ENCODE results near the gene CCBE1. TPM values are rescaled to one million over a fixed set of nuclear protein-coding genes. Genes with fewer than 3 reads are reported as not detected.

CCBE1 gene
- total and polyA plus RNA-seq, 7 donors: 0.01 to 0.77 (median 0.14) TPM; not detected in 1

DNA sequence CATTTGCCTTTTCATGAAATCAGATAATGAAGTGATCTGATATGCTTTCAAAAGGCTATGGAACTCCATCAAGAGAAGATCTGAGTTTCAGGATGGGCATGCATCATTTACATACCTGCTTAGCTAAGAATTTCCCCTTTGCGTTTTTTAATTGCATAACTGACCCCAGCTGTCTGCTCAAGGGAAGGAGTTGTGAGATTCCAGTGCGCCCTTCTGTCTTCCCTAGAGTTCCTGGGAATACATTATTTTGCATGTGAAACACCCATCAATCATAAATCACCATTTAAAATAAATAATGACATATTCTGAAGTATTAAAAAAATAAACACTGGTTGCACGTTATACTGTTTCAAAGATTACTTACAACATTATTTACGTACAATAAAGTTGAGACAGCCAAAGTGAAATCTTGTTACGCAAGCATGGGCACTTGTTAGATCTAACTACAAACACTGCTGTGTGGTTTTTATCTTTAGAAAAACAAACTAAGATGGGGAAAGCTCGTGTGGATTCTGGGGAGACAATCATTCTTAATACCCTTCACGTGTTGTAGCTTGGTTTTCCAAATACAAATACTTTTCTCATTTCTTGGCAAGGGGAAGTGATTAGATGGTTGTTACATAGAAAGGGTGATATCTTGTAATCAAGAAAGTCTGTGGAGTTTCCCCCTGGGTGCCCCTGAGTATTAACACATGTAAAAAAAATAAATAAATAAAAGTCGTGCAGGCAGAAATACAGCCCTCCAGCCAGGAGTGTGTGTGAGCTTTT is 212.5 kb downstream of the CCBE1 start:
- WGBS, 3 donors: 37 to 43% (median 39%) methylated on average over 8 of the region's 8 CpGs
- TF ChIP-seq, protein P1, sequence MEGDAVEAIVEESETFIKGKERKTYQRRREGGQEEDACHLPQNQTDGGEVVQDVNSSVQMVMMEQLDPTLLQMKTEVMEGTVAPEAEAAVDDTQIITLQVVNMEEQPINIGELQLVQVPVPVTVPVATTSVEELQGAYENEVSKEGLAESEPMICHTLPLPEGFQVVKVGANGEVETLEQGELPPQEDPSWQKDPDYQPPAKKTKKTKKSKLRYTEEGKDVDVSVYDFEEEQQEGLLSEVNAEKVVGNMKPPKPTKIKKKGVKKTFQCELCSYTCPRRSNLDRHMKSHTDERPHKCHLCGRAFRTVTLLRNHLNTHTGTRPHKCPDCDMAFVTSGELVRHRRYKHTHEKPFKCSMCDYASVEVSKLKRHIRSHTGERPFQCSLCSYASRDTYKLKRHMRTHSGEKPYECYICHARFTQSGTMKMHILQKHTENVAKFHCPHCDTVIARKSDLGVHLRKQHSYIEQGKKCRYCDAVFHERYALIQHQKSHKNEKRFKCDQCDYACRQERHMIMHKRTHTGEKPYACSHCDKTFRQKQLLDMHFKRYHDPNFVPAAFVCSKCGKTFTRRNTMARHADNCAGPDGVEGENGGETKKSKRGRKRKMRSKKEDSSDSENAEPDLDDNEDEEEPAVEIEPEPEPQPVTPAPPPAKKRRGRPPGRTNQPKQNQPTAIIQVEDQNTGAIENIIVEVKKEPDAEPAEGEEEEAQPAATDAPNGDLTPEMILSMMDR (IDR thresholded peaks at IDR 0.05): no peak
- DNase-seq (no peak), ATAC-seq (no peak)
- no peaks in the 10 kb centered on the region for H3K9me3 ChIP-seq
- no peaks in the 10 kb centered on the region for H3K27me3 ChIP-seq (ENCODE audit: insufficient read depth in 3 of 3, low read length in 2 of 3)
- no peaks in the 10 kb centered on the region for H3K36me3 ChIP-seq (ENCODE audit: insufficient read depth in 1 of 2, low read depth in 1 of 2)
- intact Hi-C loops (cut with DNase I): no loop called here
- H3K27ac ChIP-seq: no peak overlapping the region
- H3K4me3 ChIP-seq: no peak overlapping the region
- no peaks in the 10 kb centered on the region for H3K4me1 ChIP-seq

DNA sequence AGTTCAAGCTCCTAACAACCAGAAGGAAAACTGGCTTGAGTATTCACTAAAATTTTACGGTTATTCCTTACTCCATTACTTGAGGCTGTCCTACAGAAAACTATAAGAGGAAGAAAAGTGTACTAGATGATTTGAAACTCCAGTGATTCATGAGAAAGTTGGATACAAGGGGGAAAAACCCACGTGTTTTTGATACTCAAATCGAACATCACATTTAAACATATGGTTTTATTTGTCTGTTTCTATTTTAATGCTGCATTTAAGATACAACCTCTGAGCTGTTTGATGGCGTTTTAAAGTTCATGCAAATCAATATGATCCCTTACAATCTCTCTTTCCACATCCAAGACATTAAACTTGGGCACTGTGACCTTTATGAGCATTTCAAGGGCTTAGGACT is 213.1 kb downstream of the CCBE1 start:
- Histone ChIP-seq H3K27ac (no peak overlapping the region), H3K4me1 (no peaks in the 10 kb centered on the region), H3K9me3 (no peaks in the 10 kb centered on the region), H3K36me3 (ENCODE audit: insufficient read depth in 1 of 2, low read depth in 1 of 2) (no peaks in the 10 kb centered on the region), H3K27me3 (ENCODE audit: insufficient read depth in 3 of 3, low read length in 2 of 3) (no peaks in the 10 kb centered on the region), H3K4me3 (no peak overlapping the region)
- 27 to 49% (median 33%) methylated on average over 4 of the region's 4 CpGs for WGBS, 3 donors
- ATAC-seq (no peak), DNase-seq (no peak)
- intact Hi-C loops (cut with DNase I): no loop called here
- TF ChIP-seq, protein P1 (IDR thresholded peaks at IDR 0.05): no peak

DNA sequence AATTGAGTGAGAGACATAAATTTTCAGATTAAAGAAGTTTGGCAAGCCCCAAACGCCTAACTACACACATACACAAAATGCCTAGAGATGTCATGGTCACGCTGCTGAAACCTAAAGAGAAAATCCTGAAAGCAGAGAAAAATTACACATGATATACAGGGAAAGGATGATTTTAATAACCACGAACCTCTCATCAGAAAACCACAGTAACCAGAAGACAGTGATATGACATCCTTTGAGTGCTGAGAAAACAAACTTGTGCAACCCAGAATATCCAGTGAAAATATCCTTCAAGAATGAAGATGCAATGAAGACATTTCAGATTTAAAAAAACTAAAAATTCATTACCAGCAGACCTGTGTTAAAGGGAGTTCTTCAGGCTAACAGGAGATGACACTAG is 215.8 kb downstream of the CCBE1 start:
- ATAC-seq (no peak), DNase-seq (no peak)
- no peaks in the 10 kb centered on the region for H3K4me1 ChIP-seq
- H3K9me3 ChIP-seq: no peaks in the 10 kb centered on the region
- TF ChIP-seq, protein P1 (IDR thresholded peaks at IDR 0.05): no peak
- intact Hi-C loops (cut with DNase I): no loop called here
- no peak overlapping the region for H3K27ac ChIP-seq
- H3K4me3 ChIP-seq: no peak overlapping the region
- no peaks in the 10 kb centered on the region for H3K36me3 ChIP-seq (ENCODE audit: insufficient read depth in 1 of 2, low read depth in 1 of 2)
- WGBS, 3 donors: 53 to 60% (median 58%) methylated on average over 3 of the region's 3 CpGs
- H3K27me3 ChIP-seq (ENCODE audit: insufficient read depth in 3 of 3, low read length in 2 of 3): no peaks in the 10 kb centered on the region

DNA sequence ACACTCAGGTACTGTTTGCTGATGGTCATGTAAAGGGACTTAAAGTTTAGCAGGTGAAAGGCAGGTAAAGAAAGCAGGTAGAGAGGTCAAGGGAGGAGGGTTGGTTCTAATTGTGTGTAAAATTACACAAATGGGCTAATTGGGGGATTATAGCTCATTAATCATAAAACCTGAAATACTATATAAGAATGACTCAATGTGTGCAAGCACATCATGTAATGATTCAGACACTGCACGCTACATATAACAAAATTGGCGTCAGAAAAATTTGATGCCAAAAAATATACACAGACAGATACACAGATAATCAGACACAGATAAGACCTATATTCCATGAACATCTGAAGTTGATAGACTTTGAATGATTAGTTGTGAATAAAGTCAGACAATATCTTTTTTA is 217.4 kb downstream of the CCBE1 start:
- no peak for ATAC-seq
- intact Hi-C loops (cut with DNase I): no loop called here
- no peaks in the 10 kb centered on the region for H3K27me3 ChIP-seq (ENCODE audit: insufficient read depth in 3 of 3, low read length in 2 of 3)

More for the DNA sequence above, 217.4 kb downstream of the CCBE1 start:
- Histone ChIP-seq H3K27ac (no peak overlapping the region), H3K4me3 (no peak overlapping the region), H3K4me1 (no peaks in the 10 kb centered on the region), H3K9me3 (no peaks in the 10 kb centered on the region), H3K36me3 (ENCODE audit: insufficient read depth in 1 of 2, low read depth in 1 of 2) (no peaks in the 10 kb centered on the region)
- 91 to 92% (median 92%) methylated on average over 2 of the region's 2 CpGs for WGBS, 3 donors
- DNase-seq: no peak
- TF ChIP-seq, protein P1 (IDR thresholded peaks at IDR 0.05): no peak

Measured in psoas muscle (tissue), 8 donors.